HUES6 (cell line): ENCODE data around the gene LINS1.

Source experiments
- H3K27ac ChIP-seq: 2 replicates; pipeline ENCODE4 v1.7.0; 2013; ENCODE audit warnings: low read depth, mild to moderate bottlenecking, low read length, inconsistent platforms
- H3K27me3 ChIP-seq: 2 replicates; pipeline ENCODE4 v1.6.1; 2013; ENCODE audit warnings: low read length; ENCODE audit not compliant: control insufficient read depth, insufficient read depth
- H3K36me3 ChIP-seq: 2 replicates; pipeline ENCODE4 v1.6.1; 2013; ENCODE audit warnings: low read length; ENCODE audit not compliant: control insufficient read depth, insufficient read depth
- H3K4me1 ChIP-seq: 2 replicates; pipeline ENCODE4 v1.6.1; 2013; ENCODE audit warnings: low read length; ENCODE audit not compliant: control insufficient read depth, insufficient read depth
- H3K4me3 ChIP-seq: 2 replicates; pipeline ENCODE4 v1.5.1; 2013; ENCODE audit warnings: low read depth, low read length
- H3K9ac ChIP-seq: one replicate; pipeline ENCODE4 v1.6.1; 2013; ENCODE audit warnings: mild to moderate bottlenecking, low read length
- H3K9me3 ChIP-seq: 2 replicates; pipeline ENCODE4 v1.6.1; 2013; ENCODE audit warnings: low read depth, low read length; ENCODE audit not compliant: control insufficient read depth, insufficient read depth

Gene LINS1

GRCh38 chr15:100631831-100632230, 29.8 kb upstream of the LINS1 start:
- no peak overlapping the region for H3K27ac ChIP-seq
- no peaks in the 10 kb centered on the region for H3K27me3 ChIP-seq
- H3K9ac ChIP-seq = no peak overlapping the region
- H3K36me3 ChIP-seq = peaks cover 25% of the 10 kb centered on the region
- no peaks in the 10 kb centered on the region for H3K9me3 ChIP-seq
- H3K4me3 ChIP-seq = no peak overlapping the region
- H3K4me1 ChIP-seq = peaks cover 37% of the 10 kb centered on the region

- peaks cover 10% of the 10 kb centered on the region for H3K4me1 ChIP-seq
- no peaks in the 10 kb centered on the region for H3K9me3 ChIP-seq
- H3K9ac ChIP-seq = no peak overlapping the region
- no peaks in the 10 kb centered on the region for H3K27me3 ChIP-seq
- H3K27ac ChIP-seq = no peak overlapping the region
- H3K4me3 ChIP-seq = no peak overlapping the region
- H3K36me3 ChIP-seq = peaks cover 25% of the 10 kb centered on the region
Observed at GRCh38 chr15:100628746-100629145, 26.8 kb upstream of the LINS1 start.

GRCh38 chr15:100627789-100628395, 25.9 kb upstream of the LINS1 start:
- Histone ChIP-seq H3K9me3 (no peaks in the 10 kb centered on the region), H3K4me3 (no peak overlapping the region), H3K9ac (no peak overlapping the region), H3K27ac (no peak overlapping the region), H3K27me3 (no peaks in the 10 kb centered on the region), H3K36me3 (peaks cover 25% of the 10 kb centered on the region), H3K4me1 (peaks cover 10% of the 10 kb centered on the region)

- no peak overlapping the region for H3K27ac ChIP-seq
Observed at GRCh38 chr15:100623301-100623700, 21.3 kb upstream of the LINS1 start.

GRCh38 chr15:100616700-100617099, 14.7 kb upstream of the LINS1 start:
- H3K27ac ChIP-seq = no peak overlapping the region
- H3K4me3 ChIP-seq = no peak overlapping the region
- no peaks in the 10 kb centered on the region for H3K4me1 ChIP-seq
- no peaks in the 10 kb centered on the region for H3K27me3 ChIP-seq
- H3K36me3 ChIP-seq = peaks cover 40% of the 10 kb centered on the region
- no peaks in the 10 kb centered on the region for H3K9me3 ChIP-seq
- no peak overlapping the region for H3K9ac ChIP-seq

More at GRCh38 chr15:100623301-100623700, 21.3 kb upstream of the LINS1 start:
- H3K27me3 ChIP-seq = no peaks in the 10 kb centered on the region
- H3K9me3 ChIP-seq = no peaks in the 10 kb centered on the region; the same call in 1 of the 2 replicates
- no peaks in the 10 kb centered on the region for H3K4me1 ChIP-seq
- H3K36me3 ChIP-seq = peaks cover 15% of the 10 kb centered on the region
- no peak overlapping the region for H3K9ac ChIP-seq
- H3K4me3 ChIP-seq = no peak overlapping the region

- H3K27ac ChIP-seq = no peak overlapping the region
- peaks cover 45% of the 10 kb centered on the region for H3K36me3 ChIP-seq
- no peaks in the 10 kb centered on the region for H3K4me1 ChIP-seq
- no peak overlapping the region for H3K4me3 ChIP-seq
- H3K27me3 ChIP-seq = no peaks in the 10 kb centered on the region
- H3K9me3 ChIP-seq = no peaks in the 10 kb centered on the region
- no peak overlapping the region for H3K9ac ChIP-seq
Observed at GRCh38 chr15:100615801-100616200, 13.8 kb upstream of the LINS1 start.

- no peaks in the 10 kb centered on the region for H3K27me3 ChIP-seq
- H3K4me3 ChIP-seq = no peak overlapping the region
- no peak overlapping the region for H3K27ac ChIP-seq
- H3K4me1 ChIP-seq = no peaks in the 10 kb centered on the region
- H3K9ac ChIP-seq = no peak overlapping the region
- no peaks in the 10 kb centered on the region for H3K9me3 ChIP-seq
- H3K36me3 ChIP-seq = peaks cover 44% of the 10 kb centered on the region
Observed at GRCh38 chr15:100614918-100615317, 12.9 kb upstream of the LINS1 start.

- Histone ChIP-seq H3K4me1 (no peaks in the 10 kb centered on the region), H3K27me3 (no peaks in the 10 kb centered on the region), H3K27ac (no peak overlapping the region), H3K36me3 (peaks cover 45% of the 10 kb centered on the region), H3K4me3 (no peak overlapping the region), H3K9me3 (no peaks in the 10 kb centered on the region), H3K9ac (no peak overlapping the region)
Observed at GRCh38 chr15:100614336-100614735, 12.4 kb upstream of the LINS1 start.

- H3K9me3 ChIP-seq = no peaks in the 10 kb centered on the region
- H3K36me3 ChIP-seq = peaks cover 48% of the 10 kb centered on the region
- H3K27ac ChIP-seq = no peak overlapping the region
- H3K9ac ChIP-seq = no peak overlapping the region
- H3K4me1 ChIP-seq = no peaks in the 10 kb centered on the region
- H3K4me3 ChIP-seq = no peak overlapping the region
- no peaks in the 10 kb centered on the region for H3K27me3 ChIP-seq
Observed at GRCh38 chr15:100613208-100613607, 11.2 kb upstream of the LINS1 start.

- Histone ChIP-seq H3K36me3 (peaks cover 53% of the 10 kb centered on the region), H3K27ac (no peak overlapping the region)
Observed at GRCh38 chr15:100612539-100612938, 10.6 kb upstream of the LINS1 start.

GRCh38 chr15:100602823-100603393, 924 bp upstream of the LINS1 start:
- Histone ChIP-seq H3K9ac (peak overlapping the region; percentile 69), H3K27ac (peak overlapping the region; percentile 65; the same call in 1 of the 2 replicates), H3K9me3 (no peaks in the 10 kb centered on the region), H3K27me3 (no peaks in the 10 kb centered on the region), H3K4me3 (peak overlapping the region; percentile 91), H3K4me1 (peaks cover 4% of the 10 kb centered on the region; the same call in 1 of the 2 replicates), H3K36me3 (peaks cover 12% of the 10 kb centered on the region)

More at GRCh38 chr15:100612539-100612938, 10.6 kb upstream of the LINS1 start:
- Histone ChIP-seq H3K4me3 (no peak overlapping the region), H3K4me1 (no peaks in the 10 kb centered on the region), H3K27me3 (no peaks in the 10 kb centered on the region), H3K9me3 (no peaks in the 10 kb centered on the region), H3K9ac (no peak overlapping the region)
